ENCODE data around the gene C9orf50. TPM values are rescaled to one million over a fixed set of nuclear protein-coding genes. Genes with fewer than 3 reads are reported as not detected.

The C9orf50 gene
- total RNA-seq, 1 donor: not detected

GRCh38 chr9:129574911-129575585 is 45.9 kb downstream of the C9orf50 start:
- DNase-seq (ENCODE audit: low read depth): peak; percentile 76
- no peak for TF ChIP-seq CTCF (IDR thresholded peaks at IDR 0.05; ENCODE audit: insufficient read depth, low read depth, low read length)
- H3K4me3 ChIP-seq (ENCODE audit: low read depth, low read length): no peak overlapping the region

DNA sequence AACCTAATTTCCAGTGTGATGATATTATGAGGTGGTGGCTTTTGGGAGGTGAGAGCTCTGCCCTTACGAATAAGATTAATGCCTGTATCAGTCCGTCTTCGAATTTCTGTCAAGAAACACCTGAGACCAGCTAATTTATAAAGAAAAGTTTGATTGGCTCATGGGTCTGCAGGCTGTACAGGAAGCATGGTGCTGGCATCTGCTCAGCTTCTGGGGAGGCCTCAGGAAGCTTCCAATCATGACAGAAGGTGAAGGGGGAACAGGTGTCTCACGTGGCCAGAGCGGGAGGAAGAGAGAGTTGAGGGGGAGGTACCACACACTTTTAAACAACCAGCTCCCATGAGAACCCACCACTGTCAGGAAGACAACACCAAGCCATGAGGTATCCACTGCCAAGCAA is 46.9 kb downstream of the C9orf50 start:
- no peak for TF ChIP-seq CTCF (IDR thresholded peaks at IDR 0.05; ENCODE audit: insufficient read depth, low read depth, low read length)
- no peak for DNase-seq (ENCODE audit: low read depth)
- H3K4me3 ChIP-seq (ENCODE audit: low read depth, low read length): no peak overlapping the region

DNA sequence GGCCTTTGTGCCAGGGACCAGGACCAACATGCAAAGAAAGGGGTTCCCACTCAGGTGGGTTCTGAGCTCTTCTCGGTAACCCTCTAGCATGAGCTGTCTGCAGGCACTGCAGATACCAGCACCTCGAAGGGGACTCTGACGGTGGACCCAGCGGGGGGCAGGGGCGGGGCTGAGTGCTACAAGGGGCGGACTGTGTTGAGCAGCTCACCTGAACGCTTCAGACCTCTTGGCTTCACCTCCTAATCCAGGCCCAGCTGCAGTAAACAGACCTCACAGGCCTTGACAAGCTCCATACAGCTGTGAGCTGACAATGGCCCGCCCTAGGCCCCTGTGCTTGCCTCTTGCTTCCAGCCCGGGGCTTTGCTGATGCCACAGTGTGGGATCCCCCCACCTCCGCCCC is 48.4 kb downstream of the C9orf50 start:
- no peak for DNase-seq (ENCODE audit: low read depth)
- H3K4me3 ChIP-seq (ENCODE audit: low read depth, low read length): no peak overlapping the region
- TF ChIP-seq CTCF (IDR thresholded peaks at IDR 0.05; ENCODE audit: insufficient read depth, low read depth, low read length): no peak

DNA sequence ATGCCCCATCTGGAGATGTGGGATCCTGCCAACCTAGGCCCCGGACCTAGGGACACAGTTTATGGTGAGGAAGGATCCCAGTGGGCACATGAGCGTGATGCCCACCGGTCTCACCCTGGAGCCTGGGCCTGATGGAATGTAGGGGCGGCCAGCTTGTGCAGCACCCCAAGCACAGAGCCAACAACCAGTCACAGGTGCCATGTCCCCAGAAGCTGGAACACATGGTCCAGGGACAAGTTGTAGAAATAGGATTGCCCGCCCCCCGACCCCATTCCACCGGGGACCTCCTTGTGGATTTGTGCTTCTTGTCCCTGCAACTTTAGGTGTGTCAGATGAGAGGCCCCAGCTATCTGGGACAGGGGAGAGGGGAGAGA is 48.9 kb downstream of the C9orf50 start:
- TF ChIP-seq CTCF (IDR thresholded peaks at IDR 0.05; ENCODE audit: insufficient read depth, low read depth, low read length): no peak
- no peak for DNase-seq (ENCODE audit: low read depth)
- H3K4me3 ChIP-seq (ENCODE audit: low read depth, low read length): no peak overlapping the region

GRCh38 chr9:129571298-129572051 is 49.4 kb downstream of the C9orf50 start:
- DNase-seq (ENCODE audit: low read depth): no peak
- TF ChIP-seq CTCF (IDR thresholded peaks at IDR 0.05; ENCODE audit: insufficient read depth, low read depth, low read length): no peak
- no peak overlapping the region for H3K4me3 ChIP-seq (ENCODE audit: low read depth, low read length)

DNA sequence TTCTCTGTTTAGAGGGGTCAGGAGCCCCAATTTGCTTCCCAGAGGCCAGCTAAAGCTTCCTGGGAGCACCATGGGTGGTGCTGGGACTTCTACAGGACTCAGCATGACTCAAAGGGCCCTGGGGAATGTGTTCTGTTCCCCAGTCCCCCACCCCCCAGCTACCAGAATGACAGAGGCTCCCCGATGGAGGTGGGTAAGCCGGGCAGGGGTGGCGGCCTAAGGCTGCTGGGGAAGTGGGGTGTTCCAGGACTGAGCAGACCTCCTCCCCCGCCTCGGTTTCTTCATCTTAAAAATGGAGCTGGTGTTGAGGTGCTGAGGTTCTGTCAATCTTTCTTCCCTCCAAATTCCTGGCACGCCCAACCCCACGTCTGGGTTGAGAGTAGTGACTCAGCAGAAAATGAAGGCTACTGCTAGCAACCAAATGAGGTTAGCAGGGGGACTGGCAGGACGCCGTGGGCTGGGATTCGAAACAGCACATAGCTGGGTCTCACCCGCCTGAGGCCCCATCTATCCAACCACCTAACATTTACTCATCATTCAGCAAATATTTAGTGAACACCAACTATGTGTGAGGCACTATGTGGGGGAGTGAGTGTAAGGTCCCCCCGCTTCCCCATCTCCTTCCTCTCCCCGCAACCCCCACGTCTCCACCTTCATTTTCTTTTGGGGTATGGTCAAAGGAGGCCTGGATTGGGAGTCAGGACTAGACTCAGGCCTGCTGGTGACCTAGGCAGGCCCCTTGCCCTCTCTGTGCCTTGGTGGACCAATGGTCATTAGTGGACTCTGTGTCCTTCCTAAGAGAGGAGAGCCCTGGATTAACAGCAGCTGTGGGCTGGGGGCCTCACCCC is 50.2 kb downstream of the C9orf50 start:
- DNase-seq (ENCODE audit: low read depth): peak; percentile 80
- H3K4me3 ChIP-seq (ENCODE audit: low read depth, low read length): no peak overlapping the region
- TF ChIP-seq CTCF (IDR thresholded peaks at IDR 0.05; ENCODE audit: insufficient read depth, low read depth, low read length): no peak

All from fibroblast of villous mesenchyme (primary cell).